WTC11 (cell line): ENCODE results near the gene TRIP10.

ENCODE experiments used
- CTCF ChIP-seq: fragments of 200-600 bp; IDR thresholded peaks from 2 replicates; pipeline ENCODE4 v1.8.0; 2022; ENCODE audit warnings: antibody characterized with exemption
- FOXP1 ChIP-seq: sonication (generic); formaldehyde crosslinking; IDR thresholded peaks from 2 replicates; pipeline ENCODE4 v1.8.0; 2022; ENCODE audit warnings: missing genetic modification reagents, mild to moderate bottlenecking, moderate library complexity, borderline replicate concordance
- FOXP4 ChIP-seq: sonication (generic); formaldehyde crosslinking; IDR thresholded peaks from 2 replicates; pipeline ENCODE4 v1.8.0; 2022; ENCODE audit warnings: mild to moderate bottlenecking, missing genetic modification reagents
- IRF2 ChIP-seq: sonication (generic); formaldehyde crosslinking; IDR thresholded peaks from 2 replicates; pipeline ENCODE4 v1.8.0; 2022; ENCODE audit warnings: low read depth, missing genetic modification reagents, borderline replicate concordance
- JUN ChIP-seq: sonication (generic); formaldehyde crosslinking; IDR thresholded peaks from 2 replicates; pipeline ENCODE4 v1.8.0; 2023; ENCODE audit warnings: mild to moderate bottlenecking, missing genetic modification reagents
- KAT7 ChIP-seq: sonication (generic); formaldehyde crosslinking; IDR thresholded peaks from 2 replicates; pipeline ENCODE4 v1.8.1; 2023; ENCODE audit warnings: missing genetic modification reagents, mild to moderate bottlenecking, borderline replicate concordance
- MAX ChIP-seq: sonication (generic); formaldehyde crosslinking; IDR thresholded peaks from 2 replicates; pipeline ENCODE4 v1.8.0; 2022; ENCODE audit warnings: mild to moderate bottlenecking, missing genetic modification reagents
- NFYB ChIP-seq: sonication (generic); formaldehyde crosslinking; conservative IDR thresholded peaks from 2 replicates; pipeline ENCODE4 v1.8.0; 2022; ENCODE audit warnings: low read depth, missing genetic modification reagents
- PRDM15 ChIP-seq: sonication (generic); formaldehyde crosslinking; IDR thresholded peaks from 2 replicates; pipeline ENCODE4 v1.8.0; 2022; ENCODE audit warnings: missing genetic modification reagents
- USF1 ChIP-seq: sonication (generic); formaldehyde crosslinking; IDR thresholded peaks from 2 replicates; pipeline ENCODE4 v1.8.0; 2022; ENCODE audit warnings: mild to moderate bottlenecking, missing genetic modification reagents
- USF2 ChIP-seq: sonication (generic); formaldehyde crosslinking; IDR thresholded peaks from 2 replicates; pipeline ENCODE4 v1.8.1; 2023; ENCODE audit warnings: mild to moderate bottlenecking, missing genetic modification reagents, moderate library complexity
- ZBTB21 ChIP-seq: sonication (generic); formaldehyde crosslinking; IDR thresholded peaks from 2 replicates; pipeline ENCODE4 v1.8.1; 2023; ENCODE audit warnings: mild to moderate bottlenecking, missing genetic modification reagents, borderline replicate concordance
- ZNF416 ChIP-seq: fragments of 250-450 bp; sonication (Bioruptor Pico); IDR thresholded peaks from 2 replicates; pipeline ENCODE4 v1.9.0; 2021; ENCODE audit warnings: mild to moderate bottlenecking, inconsistent platforms

- no peak for TF ChIP-seq CTCF
- TF ChIP-seq ZBTB21 (CRISPR knock-in tag), result no peak
- no peak for TF ChIP-seq FOXP1 (CRISPR knock-in tag)
- TF ChIP-seq FOXP4 (CRISPR knock-in tag), result no peak
- TF ChIP-seq MAX (CRISPR knock-in tag), result no peak
- no peak for TF ChIP-seq KAT7 (CRISPR knock-in tag)
- TF ChIP-seq USF1, result no peak
- no peak for TF ChIP-seq IRF2
- no peak for TF ChIP-seq JUN (CRISPR knock-in tag)
- no peak for TF ChIP-seq NFYB
- no peak for TF ChIP-seq USF2 (CRISPR knock-in tag)
- no peak for TF ChIP-seq PRDM15 (CRISPR knock-in tag)
- no peak for TF ChIP-seq ZNF416 (CRISPR knock-in tag)
These were observed 1.3 kb downstream of the TRIP10 start for GRCh38 chr19:6740589-6741343.
